Osteoblast (primary cell): Measurements from ENCODE around the gene KIF17. TPM values are rescaled to one million over a fixed set of nuclear protein-coding genes. Genes with fewer than 3 reads are reported as not detected.

ENCODE experiments used
- DNase-seq: peaks from one replicate; pipeline ENCODE4 v3.0.0; 2011; ENCODE audit warnings: low spot score, mixed read lengths; ENCODE audit not compliant: insufficient read length; ENCODE audit errors: missing footprints
- H2AFZ ChIP-seq: 2 replicates; pipeline ENCODE4 v1.6.0; 2011; ENCODE audit warnings: mild to moderate bottlenecking, low read length
- H3K27ac ChIP-seq: 2 replicates; pipeline ENCODE4 v1.5.1; 2011; ENCODE audit warnings: mild to moderate bottlenecking, low read depth, low read length, moderate library complexity
- H3K27me3 ChIP-seq: 2 replicates; pipeline ENCODE4 v1.6.0; 2012; ENCODE audit warnings: mild to moderate bottlenecking, control low read depth, inconsistent platforms, low read length, moderate library complexity; ENCODE audit not compliant: insufficient read depth
- H3K36me3 ChIP-seq: 2 replicates; pipeline ENCODE4 v1.5.1; 2011; ENCODE audit warnings: mild to moderate bottlenecking, low read length, control low read depth, moderate library complexity; ENCODE audit not compliant: insufficient read depth
- H3K4me1 ChIP-seq: 2 replicates; pipeline ENCODE4 v1.5.1; 2011; ENCODE audit warnings: mild to moderate bottlenecking, low read length, control low read depth, moderate library complexity; ENCODE audit not compliant: insufficient read depth
- H3K4me2 ChIP-seq: 2 replicates; pipeline ENCODE4 v1.6.0; 2011; ENCODE audit warnings: mild to moderate bottlenecking, low read length; ENCODE audit not compliant: insufficient read depth
- H3K4me3 ChIP-seq: fragments of 200-600 bp; sonication (generic); 3 replicates; pipeline ENCODE4 v1.5.1; 2012; ENCODE audit warnings: mild to moderate bottlenecking, low read length, inconsistent platforms; ENCODE audit not compliant: insufficient read depth
- H3K79me2 ChIP-seq: 2 replicates; pipeline ENCODE4 v1.6.0; 2012; ENCODE audit warnings: mild to moderate bottlenecking, low read length, control low read depth, inconsistent platforms; ENCODE audit not compliant: insufficient read depth
- H3K9me3 ChIP-seq: 2 replicates; pipeline ENCODE4 v1.5.1; 2011; ENCODE audit warnings: low read depth, low read length, control low read depth
- H4K20me1 ChIP-seq: 2 replicates; pipeline ENCODE4 v1.6.0; 2012; ENCODE audit warnings: mild to moderate bottlenecking, low read length, control low read depth; ENCODE audit not compliant: insufficient read depth
- total RNA-seq: library from RNA; depleted of rRNA; stranded (reverse); fragments of >200 nt; gene quantifications from 2 replicates; pipeline ENCODE4 v1.2.3, GENCODE V29; 2012
- TF ChIP-seq, protein P1 (sequence below): IDR thresholded peaks from 2 replicates; pipeline ENCODE4 v1.5.1; 2011; ENCODE audit warnings: mild to moderate bottlenecking, low read depth, low read length, moderate library complexity; ENCODE audit errors: extremely low read depth

The KIF17 gene
- total RNA-seq, 1 donor = 0.36 TPM

DNA sequence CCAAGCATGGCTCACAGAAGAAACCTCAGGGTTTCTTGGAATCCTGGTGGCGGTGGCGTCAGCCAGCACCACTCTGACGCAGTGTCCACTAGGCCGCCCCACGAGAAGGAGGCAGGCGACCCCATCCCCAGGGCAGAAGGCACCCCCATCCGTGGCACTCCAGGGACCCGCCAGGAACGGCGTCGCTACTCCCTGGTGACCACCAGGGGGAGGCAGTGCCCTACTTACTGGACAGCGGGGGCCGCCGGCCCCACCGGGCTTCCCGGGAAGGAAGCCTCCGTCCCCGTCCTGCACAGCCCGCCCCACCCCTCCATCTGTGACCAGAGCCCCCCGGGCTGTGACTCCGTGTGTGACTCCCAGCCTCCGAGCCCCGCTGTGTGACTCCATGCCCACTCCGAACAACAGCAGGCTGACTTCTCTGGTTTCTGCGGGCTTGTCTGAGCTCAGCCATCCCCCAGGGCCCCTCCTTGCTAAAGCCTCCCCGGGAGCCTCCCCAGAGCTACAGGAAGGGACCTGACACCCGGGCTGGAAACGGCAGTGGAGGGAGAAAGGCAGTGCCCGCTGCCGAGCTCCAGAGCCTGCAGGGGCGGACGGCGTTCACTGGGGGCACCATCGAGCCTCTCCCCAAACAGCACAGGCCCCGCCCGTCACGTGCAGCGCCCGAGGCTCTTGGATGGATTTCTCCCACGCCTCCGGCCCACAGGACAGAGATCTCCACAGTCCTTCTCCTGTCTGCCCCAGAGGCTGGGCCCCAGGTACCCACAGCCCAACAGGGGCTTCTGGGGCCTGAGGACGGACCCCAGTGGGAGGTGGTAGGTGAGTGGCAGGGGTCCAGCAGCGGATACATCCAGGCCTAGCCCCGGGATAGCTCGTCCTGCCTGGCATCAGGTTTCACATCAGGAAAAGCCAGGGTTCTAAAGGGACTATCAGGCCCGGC lies 21.1 kb downstream of the KIF17 start:
- peak overlapping the region; percentile 99 for H2AFZ ChIP-seq

DNA sequence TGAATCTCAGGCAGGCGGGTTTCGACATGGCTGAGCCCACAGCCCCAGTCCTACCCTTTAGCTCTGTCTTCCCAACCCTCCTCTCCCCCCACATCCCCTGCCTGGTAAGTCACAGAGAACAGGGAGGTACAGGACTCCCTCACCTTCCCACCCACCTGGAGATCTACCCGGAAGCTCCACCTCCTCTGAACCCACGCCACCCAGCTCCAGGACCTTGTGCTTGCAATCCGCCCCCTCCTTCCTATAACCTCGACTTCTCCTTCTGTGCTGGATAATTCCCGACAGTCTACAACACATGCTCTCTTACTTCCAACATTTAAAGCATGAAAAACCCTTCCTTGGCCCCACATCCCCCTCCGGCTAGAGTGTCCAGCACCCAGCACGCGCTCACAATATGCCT lies 22.3 kb downstream of the KIF17 start:
- no peaks in the 10 kb centered on the region for H4K20me1 ChIP-seq
- H3K79me2 ChIP-seq = no peaks in the 10 kb centered on the region
- H3K4me1 ChIP-seq = peaks cover 17% of the 10 kb centered on the region
- H2AFZ ChIP-seq = no peak overlapping the region
- no peak overlapping the region for H3K27ac ChIP-seq
- H3K9me3 ChIP-seq = no peaks in the 10 kb centered on the region
- H3K4me2 ChIP-seq = no peak overlapping the region
- no peaks in the 10 kb centered on the region for H3K36me3 ChIP-seq
- no peaks in the 10 kb centered on the region for H3K27me3 ChIP-seq
- H3K4me3 ChIP-seq = no peak overlapping the region
- TF ChIP-seq, protein P1, sequence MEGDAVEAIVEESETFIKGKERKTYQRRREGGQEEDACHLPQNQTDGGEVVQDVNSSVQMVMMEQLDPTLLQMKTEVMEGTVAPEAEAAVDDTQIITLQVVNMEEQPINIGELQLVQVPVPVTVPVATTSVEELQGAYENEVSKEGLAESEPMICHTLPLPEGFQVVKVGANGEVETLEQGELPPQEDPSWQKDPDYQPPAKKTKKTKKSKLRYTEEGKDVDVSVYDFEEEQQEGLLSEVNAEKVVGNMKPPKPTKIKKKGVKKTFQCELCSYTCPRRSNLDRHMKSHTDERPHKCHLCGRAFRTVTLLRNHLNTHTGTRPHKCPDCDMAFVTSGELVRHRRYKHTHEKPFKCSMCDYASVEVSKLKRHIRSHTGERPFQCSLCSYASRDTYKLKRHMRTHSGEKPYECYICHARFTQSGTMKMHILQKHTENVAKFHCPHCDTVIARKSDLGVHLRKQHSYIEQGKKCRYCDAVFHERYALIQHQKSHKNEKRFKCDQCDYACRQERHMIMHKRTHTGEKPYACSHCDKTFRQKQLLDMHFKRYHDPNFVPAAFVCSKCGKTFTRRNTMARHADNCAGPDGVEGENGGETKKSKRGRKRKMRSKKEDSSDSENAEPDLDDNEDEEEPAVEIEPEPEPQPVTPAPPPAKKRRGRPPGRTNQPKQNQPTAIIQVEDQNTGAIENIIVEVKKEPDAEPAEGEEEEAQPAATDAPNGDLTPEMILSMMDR = no peak
- DNase-seq = peak; percentile 49

More for the DNA sequence above, 21.1 kb downstream of the KIF17 start:
- H3K27ac ChIP-seq = peak overlapping the region; percentile 89
- H3K4me2 ChIP-seq = peak overlapping the region; percentile 96
- H4K20me1 ChIP-seq = no peaks in the 10 kb centered on the region
- no peaks in the 10 kb centered on the region for H3K9me3 ChIP-seq
- peaks cover 17% of the 10 kb centered on the region for H3K4me1 ChIP-seq
- no peaks in the 10 kb centered on the region for H3K36me3 ChIP-seq
- H3K27me3 ChIP-seq = no peaks in the 10 kb centered on the region
- TF ChIP-seq, protein P1 = peak; percentile 65
- peak; percentile 99 for DNase-seq
- no peaks in the 10 kb centered on the region for H3K79me2 ChIP-seq
- H3K4me3 ChIP-seq = peak overlapping the region; percentile 82

DNA sequence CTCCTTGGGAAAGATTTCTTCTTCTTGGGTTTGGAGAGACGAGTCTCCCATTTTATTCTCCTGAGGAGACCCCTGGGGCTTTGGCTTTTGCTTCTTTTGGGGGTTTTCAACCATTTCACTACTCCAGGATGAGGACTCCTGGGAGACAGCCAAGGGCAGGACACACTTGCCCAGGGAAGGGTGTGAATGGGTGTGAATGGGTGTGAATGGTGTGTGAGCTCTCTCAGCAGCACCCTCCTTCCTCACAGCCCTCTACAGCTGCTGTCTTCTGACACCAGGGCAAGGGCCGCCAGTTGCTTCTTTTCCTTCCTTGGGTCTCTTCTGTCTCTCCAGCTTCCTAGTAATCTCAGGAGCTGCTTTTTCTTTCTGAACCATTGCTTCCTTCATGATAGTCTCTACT lies 24.2 kb downstream of the KIF17 start:
- Histone ChIP-seq H4K20me1 (no peaks in the 10 kb centered on the region), H3K79me2 (no peaks in the 10 kb centered on the region), H2AFZ (no peak overlapping the region), H3K27me3 (no peaks in the 10 kb centered on the region), H3K4me1 (peaks cover 14% of the 10 kb centered on the region), H3K4me2 (no peak overlapping the region), H3K9me3 (no peaks in the 10 kb centered on the region), H3K36me3 (no peaks in the 10 kb centered on the region), H3K4me3 (no peak overlapping the region), H3K27ac (no peak overlapping the region)
- TF ChIP-seq, protein P1 = no peak
- DNase-seq = peak; percentile 13

DNA sequence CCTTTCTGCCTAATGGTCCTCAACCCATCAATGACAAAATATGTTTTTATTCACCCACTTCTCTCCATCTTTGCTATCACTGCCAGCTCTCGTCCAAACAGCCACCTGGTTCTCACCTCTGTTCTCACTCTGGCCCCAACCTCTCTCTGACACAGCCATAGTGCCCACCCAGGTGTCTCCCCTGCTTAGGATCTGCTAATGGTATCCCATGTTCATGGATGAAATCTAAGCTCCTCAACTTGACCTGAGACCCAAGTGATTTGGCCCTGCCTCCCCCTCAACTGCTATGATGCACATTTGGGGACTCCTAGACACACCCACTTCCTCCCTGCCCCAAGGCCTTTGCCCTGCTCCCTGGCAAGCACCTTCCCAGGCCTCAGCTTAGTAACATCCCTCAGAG lies 25.9 kb downstream of the KIF17 start:
- no peak overlapping the region for H3K4me2 ChIP-seq
- H3K27ac ChIP-seq = no peak overlapping the region
- no peaks in the 10 kb centered on the region for H3K27me3 ChIP-seq
- no peak overlapping the region for H3K4me3 ChIP-seq
- DNase-seq = peak; percentile 38
- H3K79me2 ChIP-seq = no peaks in the 10 kb centered on the region
- TF ChIP-seq, protein P1 = no peak
- peaks cover 3% of the 10 kb centered on the region for H3K4me1 ChIP-seq
- no peaks in the 10 kb centered on the region for H3K9me3 ChIP-seq
- H4K20me1 ChIP-seq = no peaks in the 10 kb centered on the region
- H2AFZ ChIP-seq = no peak overlapping the region
- H3K36me3 ChIP-seq = no peaks in the 10 kb centered on the region
